ENCODE results near the gene IKZF1.

The IKZF1 gene

GRCh38 chr7:50309721-50310120 is 5.2 kb downstream of the IKZF1 start:
- DNase-seq: no peak

- no peak for DNase-seq
Observed at GRCh38 chr7:50310361-50310760, 5.8 kb downstream of the IKZF1 start.

- DNase-seq: no peak
Observed at GRCh38 chr7:50310956-50311355, 6.4 kb downstream of the IKZF1 start.

- DNase-seq: no peak
Observed at GRCh38 chr7:50312250-50313162, 8.0 kb downstream of the IKZF1 start.

GRCh38 chr7:50314836-50315592 is 10.5 kb downstream of the IKZF1 start:
- no peak for DNase-seq

- no peak for DNase-seq
Observed at GRCh38 chr7:50315739-50316671, 11.5 kb downstream of the IKZF1 start.

- peak; percentile 84 for DNase-seq
Observed at GRCh38 chr7:50317221-50317678, 12.7 kb downstream of the IKZF1 start.

- peak; percentile 55 for DNase-seq
Observed at GRCh38 chr7:50317697-50318669, 13.5 kb downstream of the IKZF1 start.

- peak; percentile 76 for DNase-seq
Observed at GRCh38 chr7:50321487-50322067, 17.1 kb downstream of the IKZF1 start.

GRCh38 chr7:50324113-50324512 is 19.6 kb downstream of the IKZF1 start:
- no peak for DNase-seq

- DNase-seq: no peak
Observed at GRCh38 chr7:50327443-50327842, 22.9 kb downstream of the IKZF1 start.

GRCh38 chr7:50329775-50330174 is 25.3 kb downstream of the IKZF1 start:
- no peak for DNase-seq

- no peak for DNase-seq
Observed at GRCh38 chr7:50330254-50330653, 25.7 kb downstream of the IKZF1 start.

- no peak for DNase-seq
Observed at GRCh38 chr7:50330696-50331095, 26.2 kb downstream of the IKZF1 start.

GRCh38 chr7:50331564-50332208 is 27.2 kb downstream of the IKZF1 start:
- peak; percentile 70 for DNase-seq

- DNase-seq: no peak
Observed at GRCh38 chr7:50332241-50333165, 28.0 kb downstream of the IKZF1 start.

GRCh38 chr7:50333221-50333651 is 28.7 kb downstream of the IKZF1 start:
- DNase-seq: peak; percentile 78

GRCh38 chr7:50334341-50334994 is 30.0 kb downstream of the IKZF1 start:
- DNase-seq: no peak

All from CD4-positive, alpha-beta T cell treated with Interleukin-12 subunit alpha and Interleukin-12 subunit beta, for 1 hour (primary cell).